ENCODE data around the gene MIPOL1. TPM values are rescaled to one million over a fixed set of nuclear protein-coding genes. Genes with fewer than 3 reads are reported as not detected.

MIPOL1 gene
- total and polyA plus RNA-seq, 2 of the 13 experiments (the other 11 are each of a cell fraction or from before 2014, with no cell fraction given): 8.6 to 34.2 TPM

- no peak for TF ChIP-seq E2F2 (CRISPR knock-in tag; IDR thresholded peaks at IDR 0.05; ENCODE audit: borderline replicate concordance)
- no peak for TF ChIP-seq HCFC1 (IDR thresholded peaks at IDR 0.05; ENCODE audit: low read depth, low read length)
- TF ChIP-seq SCMH1 (CRISPR knock-in tag; IDR thresholded peaks at IDR 0.05; ENCODE audit: borderline replicate concordance): no peak
- 0 out of 2 replicates have a peak, but pooled peaks have one; percentile 39 for TF ChIP-seq ZSCAN29 (CRISPR knock-in tag; conservative IDR thresholded peaks at IDR 0.05)
- TF ChIP-seq KLF12 (CRISPR knock-in tag; IDR thresholded peaks at IDR 0.05; ENCODE audit: borderline replicate concordance): no peak
- TF ChIP-seq MNT (IDR thresholded peaks at IDR 0.05): no peak
- no peak for TF ChIP-seq THAP8 (CRISPR knock-in tag; IDR thresholded peaks at IDR 0.05; ENCODE audit: borderline replicate concordance)
- no peak for TF ChIP-seq TFDP2 (CRISPR knock-in tag; IDR thresholded peaks at IDR 0.05)
- no peak for TF ChIP-seq PLRG1 (conservative IDR thresholded peaks at IDR 0.05)
- no peak for TF ChIP-seq ZNF383 (CRISPR knock-in tag; IDR thresholded peaks at IDR 0.05; ENCODE audit: borderline replicate concordance)
- peak; percentile 12; the same call in 1 of the 2 replicates for TF ChIP-seq POLR2AphosphoS5 (IDR thresholded peaks at IDR 0.05; ENCODE audit: low read depth, low read length)
- no peak for TF ChIP-seq TEAD3 (CRISPR knock-in tag; optimal IDR thresholded peaks at IDR 0.05; ENCODE audit: borderline replicate concordance)
- 0 out of 2 replicates have a peak, but pooled peaks have one; percentile 16 for TF ChIP-seq GFI1 (CRISPR knock-in tag; IDR thresholded peaks at IDR 0.05; ENCODE audit: borderline replicate concordance)
- TF ChIP-seq ZNF672 (CRISPR knock-in tag; IDR thresholded peaks at IDR 0.05): no peak
- no peak for TF ChIP-seq ZNF281 (CRISPR knock-in tag; IDR thresholded peaks at IDR 0.05; ENCODE audit: borderline replicate concordance)
- no peak for TF ChIP-seq SETDB1 (CRISPR knock-in tag; IDR thresholded peaks at IDR 0.05; ENCODE audit: borderline replicate concordance)
- no peak for TF ChIP-seq ZNF768 (CRISPR knock-in tag; IDR thresholded peaks at IDR 0.05)
- 0 out of 2 replicates have a peak, but pooled peaks have one; percentile 25 for TF ChIP-seq ZSCAN12 (CRISPR knock-in tag; IDR thresholded peaks at IDR 0.05)
- no peak for TF ChIP-seq ZNF749 (CRISPR knock-in tag; IDR thresholded peaks at IDR 0.05; ENCODE audit: borderline replicate concordance)
- no peak for TF ChIP-seq ARNTL (CRISPR knock-in tag; IDR thresholded peaks at IDR 0.05)
- TF ChIP-seq ZNF777 (CRISPR knock-in tag; IDR thresholded peaks at IDR 0.05): no peak
- no peak for TF ChIP-seq ZFY (CRISPR knock-in tag; IDR thresholded peaks at IDR 0.05)
- no peak for TF ChIP-seq ZFAT (CRISPR knock-in tag; conservative IDR thresholded peaks at IDR 0.05)
- no peak for TF ChIP-seq SP5 (CRISPR knock-in tag; IDR thresholded peaks at IDR 0.05; ENCODE audit: borderline replicate concordance, low read depth)
Observed at GRCh38 chr14:37593511-37594237, 395.9 kb downstream of the MIPOL1 start (continued).
